ENCODE measurements around the gene JAK3.

Gene JAK3

DNA sequence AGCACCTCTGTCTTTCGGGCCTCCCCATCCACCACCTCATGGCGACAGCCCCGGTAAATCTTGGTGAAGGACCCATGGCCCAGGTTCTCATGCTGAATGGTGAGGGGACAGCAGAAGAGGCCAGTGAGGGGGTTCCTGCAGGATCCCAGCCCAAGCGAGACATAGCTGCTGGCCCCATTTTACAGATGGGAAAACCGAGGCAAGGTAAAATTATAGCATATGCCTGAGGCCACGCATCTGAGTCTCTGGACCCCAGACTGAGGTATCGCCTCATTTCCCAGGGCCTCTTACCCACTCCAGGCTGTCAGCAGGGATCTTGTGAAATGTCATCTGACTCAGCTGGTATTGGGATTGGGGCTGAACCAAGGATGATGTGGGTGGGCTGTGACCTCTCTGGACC is 9.8 kb downstream of the JAK3 start:
- DNase-seq: no peak

DNA sequence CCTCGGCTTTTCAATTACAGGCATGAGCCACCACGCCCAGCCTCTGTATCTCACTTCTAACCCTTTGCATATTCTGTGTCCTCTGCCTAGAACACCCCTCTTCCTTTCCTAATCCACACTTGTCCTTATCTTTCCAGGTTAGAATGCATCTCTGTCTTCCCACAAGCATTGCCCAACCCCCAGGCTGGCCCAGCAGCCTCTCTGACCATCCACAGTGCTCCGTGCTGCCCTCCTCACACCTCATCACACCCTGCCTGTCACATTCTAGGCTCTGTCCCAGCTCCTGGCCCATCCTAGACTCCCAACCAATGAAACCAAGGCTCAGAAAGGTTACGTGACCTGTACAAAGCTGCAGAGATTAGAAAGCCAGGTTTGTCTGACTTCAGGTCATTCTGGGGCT is 11.3 kb downstream of the JAK3 start:
- DNase-seq: no peak

DNA sequence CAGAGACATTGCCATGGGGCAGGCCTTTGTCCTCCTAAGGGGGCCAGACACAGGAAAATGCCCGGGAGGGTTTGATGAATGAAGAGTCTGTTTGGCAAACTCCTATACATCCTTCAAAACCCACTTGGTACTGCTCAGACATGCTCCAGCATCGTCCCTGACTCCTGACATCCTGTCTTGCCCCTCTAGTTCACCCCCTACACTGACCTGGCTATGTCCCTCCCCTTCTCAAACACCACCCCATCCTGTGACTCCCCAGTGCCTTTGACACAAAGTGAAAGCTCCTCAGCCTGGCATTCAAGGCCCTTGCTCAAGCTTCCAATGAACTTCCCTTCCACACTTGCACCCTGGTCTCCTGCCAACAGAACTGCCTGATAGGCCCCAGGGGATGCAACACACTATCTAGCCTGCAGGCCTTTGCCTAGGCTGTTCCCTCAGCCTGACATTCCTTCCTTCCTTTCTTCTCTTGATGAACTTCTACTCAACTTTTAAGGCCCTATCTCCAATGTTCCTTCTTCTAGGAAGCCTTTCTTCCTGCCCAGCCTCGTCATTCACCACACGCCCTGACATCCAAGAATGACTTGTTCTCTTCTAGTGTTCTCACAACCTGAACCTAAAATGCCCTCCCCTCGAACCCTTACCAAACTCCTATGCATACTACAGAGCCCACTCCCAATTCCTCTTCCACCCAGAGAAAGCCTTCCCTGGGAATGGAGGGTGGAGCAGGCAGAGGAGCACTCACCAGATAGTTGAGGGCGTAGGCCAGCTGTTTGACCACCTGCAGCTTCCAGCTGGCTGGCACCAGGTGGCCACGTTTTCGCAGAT is 12.4 kb downstream of the JAK3 start:
- DNase-seq: no peak

DNA sequence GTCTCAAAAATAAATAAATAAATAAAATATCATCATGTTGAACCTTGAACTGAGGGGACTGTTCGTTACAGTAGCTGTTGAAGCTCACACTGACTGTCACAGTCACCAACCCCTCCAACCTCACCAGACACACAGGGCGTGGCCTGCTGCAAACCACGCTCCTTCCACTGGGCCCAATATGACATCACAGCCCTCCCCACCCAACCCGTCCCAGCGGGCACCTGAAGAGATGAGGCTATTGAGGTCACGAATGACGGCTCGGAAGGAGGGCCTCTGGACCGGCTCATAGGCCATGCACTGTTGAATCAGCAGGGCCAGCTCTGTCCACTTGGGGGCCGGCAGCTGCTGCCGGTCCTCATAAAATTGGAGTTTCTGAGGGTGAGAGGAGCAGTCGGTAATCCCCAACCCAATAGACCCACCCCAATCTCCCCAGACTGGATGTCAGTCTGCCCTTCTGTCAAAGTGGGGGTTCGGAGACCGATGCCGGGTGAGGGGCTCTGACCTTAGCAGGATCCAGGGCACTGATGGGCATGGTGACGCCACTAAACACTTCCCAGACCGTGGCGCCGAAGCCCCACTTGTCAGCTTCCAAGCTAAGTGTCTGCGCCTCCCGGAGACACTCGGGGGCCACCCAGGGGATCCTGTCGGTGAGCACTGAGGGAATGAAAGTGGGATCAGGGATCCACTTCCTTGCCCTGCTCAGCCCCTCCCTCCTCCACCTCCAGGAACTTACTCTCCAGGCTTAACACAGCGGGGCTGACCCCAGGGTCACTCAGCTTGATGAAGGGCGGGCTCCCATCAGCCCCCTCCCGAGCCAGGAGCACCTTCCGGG is 13.2 kb downstream of the JAK3 start:
- peak; percentile 37 for DNase-seq

DNA sequence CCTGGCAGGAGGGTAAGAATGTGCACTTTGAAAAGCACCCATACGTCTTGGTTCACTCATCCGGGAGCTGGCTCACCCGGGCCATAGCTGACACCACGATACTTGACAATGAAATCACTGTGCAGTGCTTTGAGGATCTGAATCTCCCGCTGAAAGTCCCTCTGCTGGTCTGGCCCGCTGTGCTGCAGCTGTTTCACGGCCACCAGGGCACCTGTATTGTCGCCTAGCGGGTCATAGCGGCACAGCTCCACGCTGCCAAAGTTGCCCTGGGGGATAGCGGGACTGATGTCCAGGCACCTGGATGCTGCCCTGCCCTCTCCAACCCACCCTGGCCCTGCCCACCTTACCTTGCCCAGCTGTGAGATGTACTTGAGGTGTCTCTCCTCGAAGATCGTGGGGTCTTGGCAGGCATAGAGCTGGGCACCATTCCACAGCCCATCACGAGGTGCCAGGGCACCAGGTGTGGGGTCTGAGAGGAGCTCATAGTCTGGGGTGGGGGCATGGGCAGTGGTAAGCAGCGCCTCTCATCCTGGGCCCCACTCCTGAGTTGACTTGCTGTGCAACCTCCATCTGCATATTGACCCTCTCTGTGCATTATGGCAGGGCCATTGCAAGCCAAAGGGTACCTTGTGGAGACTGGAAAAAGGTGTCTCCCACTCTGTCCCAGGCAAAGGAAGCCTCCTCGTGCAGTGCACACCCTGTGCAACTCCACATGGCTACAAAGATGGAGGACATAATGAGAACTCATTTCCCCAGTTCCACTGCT is 15.2 kb downstream of the JAK3 start:
- no peak for DNase-seq

DNA sequence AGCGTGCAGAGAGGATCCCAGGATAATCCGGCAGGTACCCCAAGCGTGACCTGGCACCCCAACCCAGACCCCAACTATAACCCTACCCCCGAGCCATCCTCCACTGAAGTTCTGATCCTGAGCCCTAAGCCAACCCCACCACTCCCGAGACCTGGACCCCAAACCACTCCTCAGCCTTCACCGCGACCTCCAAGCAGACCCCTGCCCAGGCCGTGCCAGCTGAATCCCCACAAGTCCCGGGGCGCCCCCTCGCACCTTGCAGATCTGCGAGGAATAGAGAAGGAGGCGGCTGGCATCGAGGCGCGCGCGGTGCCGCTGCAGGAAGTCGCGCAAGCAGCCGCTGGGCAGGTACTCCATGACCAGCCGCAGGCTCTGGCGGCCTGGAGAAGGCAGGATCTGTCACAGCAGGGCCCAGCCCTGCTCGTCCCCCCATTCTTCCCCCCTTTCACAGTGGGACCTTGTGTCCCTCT is 16.3 kb downstream of the JAK3 start:
- no peak for DNase-seq

DNA sequence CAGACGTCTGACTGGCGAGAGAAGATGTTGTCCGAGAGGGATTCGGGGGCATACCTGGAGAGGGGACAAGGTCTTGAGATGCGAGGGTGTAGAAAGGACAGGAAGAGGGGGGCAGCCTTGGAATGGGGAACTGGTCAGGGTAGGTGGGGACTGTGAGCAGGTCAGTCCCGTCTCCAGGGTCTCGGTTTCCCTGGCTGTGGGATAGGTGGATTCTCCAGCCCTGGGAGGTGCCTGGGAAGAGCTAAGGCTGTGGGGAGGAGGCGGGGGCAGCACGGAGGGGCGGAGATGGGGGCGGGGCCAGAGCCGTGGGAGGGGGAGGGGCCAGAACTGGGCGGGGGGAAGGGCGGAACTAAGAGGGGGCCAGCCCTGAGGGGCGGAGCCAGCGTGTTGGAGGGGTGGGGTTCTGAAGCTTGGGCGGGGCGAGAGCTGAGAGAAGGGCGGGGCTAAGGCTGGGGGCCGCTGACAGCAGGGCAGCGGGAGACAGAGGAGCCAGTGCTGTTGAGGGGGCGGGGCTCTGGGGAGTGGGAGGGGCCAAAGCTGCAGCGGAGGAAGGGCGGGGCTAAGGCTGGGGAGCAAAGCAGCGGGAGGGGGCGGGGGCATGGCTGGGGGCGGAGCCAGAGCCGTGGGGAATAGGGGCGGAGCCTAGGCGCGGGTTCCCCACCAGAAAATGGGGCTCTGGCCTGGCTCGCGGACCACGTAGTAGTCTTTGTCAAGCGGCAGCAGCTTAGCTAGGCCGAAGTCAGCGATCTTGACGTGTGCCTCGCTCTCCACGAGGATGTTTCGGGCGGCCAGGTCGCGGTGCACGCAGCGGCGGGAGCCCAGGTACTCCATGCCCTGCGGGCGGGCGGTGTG is 17.0 kb downstream of the JAK3 start:
- peak; percentile 58 for DNase-seq

DNA sequence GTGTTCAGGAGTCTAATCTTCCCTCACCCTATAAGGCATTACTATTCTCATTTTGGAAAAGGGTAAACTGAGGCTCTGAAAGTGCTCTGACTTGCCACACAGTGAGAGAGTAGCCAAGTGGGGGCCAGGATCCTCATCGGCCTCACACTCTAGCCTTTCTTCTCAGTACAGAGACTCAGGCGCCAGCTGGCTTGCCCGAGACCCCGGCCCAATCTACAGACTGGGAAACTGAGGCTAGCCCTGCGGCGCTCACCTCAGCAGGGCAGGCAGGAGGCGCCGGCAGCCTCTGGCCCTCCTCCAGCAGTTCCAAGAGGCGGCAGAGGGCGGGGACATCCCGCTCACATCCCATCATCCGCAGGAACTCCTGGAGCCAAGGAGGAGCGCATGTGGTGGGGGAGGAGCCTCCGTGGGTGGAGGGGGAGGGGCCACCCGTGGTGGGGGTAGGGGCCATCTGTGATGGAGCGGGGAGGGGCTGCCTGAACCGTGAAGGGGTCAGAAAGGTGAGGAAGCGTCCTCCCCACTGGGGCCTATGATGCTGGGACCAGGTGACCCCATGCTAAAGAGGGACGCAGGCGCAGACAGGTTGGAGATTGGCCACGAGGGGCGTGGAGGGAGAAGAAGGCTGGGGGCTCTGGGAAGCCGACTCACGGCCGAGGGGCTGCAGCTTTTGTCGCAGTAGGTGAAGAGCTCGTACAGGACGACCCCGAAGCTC is 17.8 kb downstream of the JAK3 start:
- DNase-seq: no peak

DNA sequence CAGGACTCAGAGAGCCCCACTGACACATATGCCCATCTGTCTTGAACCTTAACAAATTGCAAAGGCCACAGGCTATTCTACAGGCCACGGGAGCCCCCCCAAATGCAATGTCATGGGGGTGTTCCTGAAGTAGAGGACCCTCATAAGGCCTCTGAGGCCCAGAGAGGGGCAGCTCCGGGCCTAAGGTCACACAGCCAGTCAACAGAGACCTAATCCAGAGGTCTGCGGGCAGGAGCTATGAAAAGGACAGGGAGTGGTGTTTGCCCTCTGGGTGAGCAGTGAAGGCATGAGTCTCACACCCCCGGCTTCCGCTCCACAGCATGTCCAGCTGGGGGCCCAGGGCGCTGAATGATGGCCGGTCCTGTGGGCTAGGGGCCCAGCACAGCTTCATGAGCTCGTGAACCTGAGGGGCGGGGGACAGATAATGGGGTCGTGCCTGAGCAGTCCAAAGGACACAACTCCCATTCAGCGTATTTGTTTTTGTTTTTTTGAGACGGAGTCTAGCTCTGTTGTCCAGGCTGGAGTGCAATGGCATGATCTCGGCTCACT is 21.2 kb downstream of the JAK3 start:
- no peak for DNase-seq

DNA sequence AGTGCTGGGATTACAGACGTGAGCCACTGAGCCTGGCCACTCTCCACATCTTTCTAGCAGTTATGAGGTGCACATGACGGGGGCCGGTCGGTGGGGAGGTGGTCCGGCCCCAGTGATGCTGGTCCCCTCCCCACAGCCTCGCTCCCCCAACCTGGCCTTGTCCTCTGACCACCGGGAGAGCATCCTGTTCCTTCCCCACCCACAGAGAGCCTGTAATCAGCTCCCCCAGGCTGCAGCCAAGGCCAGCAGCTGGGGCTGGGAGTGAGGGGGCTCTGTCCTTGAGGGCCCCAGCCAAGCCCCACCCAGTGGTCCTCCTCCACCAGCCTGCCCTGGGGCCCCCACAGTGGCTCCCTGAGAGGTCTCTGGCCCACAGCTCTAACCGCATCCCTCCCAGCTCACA is 23.4 kb downstream of the JAK3 start:
- DNase-seq: no peak

DNA sequence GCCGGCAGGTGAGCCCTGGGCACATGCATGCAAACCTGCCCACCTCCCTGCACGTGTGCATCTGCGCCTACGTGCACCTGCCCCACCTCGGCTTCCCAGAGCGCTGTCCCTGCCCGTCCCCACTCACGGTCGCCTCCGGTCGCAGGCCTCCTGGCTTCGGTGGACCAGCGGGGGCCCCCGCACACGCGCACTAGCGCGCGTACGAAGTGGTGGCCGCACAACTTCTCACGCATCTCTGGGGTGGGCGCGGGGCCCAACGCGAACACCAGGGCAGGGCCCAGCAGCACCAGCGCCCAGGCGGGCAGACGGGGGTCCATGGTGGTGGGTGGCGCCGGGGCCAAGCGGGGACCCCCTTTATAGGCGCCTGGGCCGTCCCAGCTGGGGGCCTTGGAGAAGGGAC is 26.6 kb downstream of the JAK3 start, which contains the start of gene INSL3:
TSS of gene INSL3 (minus strand) at position 330 of the 400 bp plus-strand sequence. CDS start at position 317, 13 bp downstream.
- DNase-seq: no peak

DNA sequence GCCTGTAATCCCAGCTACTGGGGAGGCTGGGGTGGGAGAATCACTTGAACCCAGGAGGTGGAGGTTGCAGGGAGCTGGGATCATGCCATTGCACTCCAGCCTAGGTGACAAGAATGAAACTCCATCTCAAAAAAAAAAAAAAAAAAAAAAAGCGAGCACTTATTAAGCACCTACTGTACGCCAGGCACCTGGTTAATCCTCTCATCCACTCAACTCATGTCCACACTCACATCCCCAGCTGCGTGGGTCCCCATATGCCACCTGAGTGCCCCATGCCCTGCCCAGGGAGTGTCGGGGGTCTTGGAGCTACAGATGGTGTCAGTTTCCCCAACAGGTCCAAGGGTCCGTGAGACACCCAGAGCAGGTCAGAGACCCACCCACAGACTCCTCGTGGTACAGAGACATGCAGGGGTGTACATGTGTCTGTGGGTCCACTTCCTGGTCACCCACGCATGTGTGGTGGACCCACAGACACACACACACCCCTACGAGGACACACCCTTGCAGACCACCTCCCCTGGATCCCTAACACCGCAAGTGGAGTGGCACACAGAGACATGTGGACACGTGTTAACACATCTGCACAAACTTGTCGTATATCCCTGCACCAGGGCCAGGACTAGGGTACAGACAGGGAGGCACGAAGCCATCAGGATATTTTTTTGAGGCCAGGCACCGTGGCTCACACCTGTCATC is 30.0 kb downstream of the JAK3 start:
- DNase-seq: no peak

DNA sequence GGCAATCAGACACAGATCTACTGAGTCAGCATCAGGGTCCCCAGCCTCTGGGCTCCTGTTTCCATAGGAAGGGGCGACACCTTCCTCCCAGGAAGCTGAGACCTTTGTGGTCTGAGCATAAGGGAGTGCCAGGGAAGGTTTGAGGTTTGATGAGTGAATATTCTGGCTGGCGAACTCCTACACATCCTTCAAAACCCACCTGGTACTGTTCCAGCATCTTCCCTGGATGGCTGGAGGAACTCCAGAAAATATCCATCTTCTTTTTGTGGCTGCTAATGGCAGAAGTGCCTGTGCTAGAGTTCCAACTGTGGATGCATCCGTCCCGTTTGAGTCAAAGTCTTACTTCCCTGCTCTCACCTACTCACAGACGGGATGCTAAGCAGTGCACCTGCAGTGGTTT is 35.7 kb downstream of the JAK3 start:
- DNase-seq: no peak

DNA sequence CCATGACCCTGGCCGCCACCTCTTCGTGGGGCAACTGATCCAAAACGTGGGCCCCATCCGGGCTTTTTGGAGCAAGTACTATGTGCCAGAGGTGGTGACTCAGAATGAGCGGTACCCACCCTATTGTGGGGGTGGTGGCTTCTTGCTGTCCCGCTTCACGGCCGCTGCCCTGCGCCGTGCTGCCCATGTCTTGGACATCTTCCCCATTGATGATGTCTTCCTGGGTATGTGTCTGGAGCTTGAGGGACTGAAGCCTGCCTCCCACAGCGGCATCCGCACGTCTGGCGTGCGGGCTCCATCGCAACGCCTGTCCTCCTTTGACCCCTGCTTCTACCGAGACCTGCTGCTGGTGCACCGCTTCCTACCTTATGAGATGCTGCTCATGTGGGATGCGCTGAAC is 36.1 kb downstream of the JAK3 start:
- no peak for DNase-seq

DNA sequence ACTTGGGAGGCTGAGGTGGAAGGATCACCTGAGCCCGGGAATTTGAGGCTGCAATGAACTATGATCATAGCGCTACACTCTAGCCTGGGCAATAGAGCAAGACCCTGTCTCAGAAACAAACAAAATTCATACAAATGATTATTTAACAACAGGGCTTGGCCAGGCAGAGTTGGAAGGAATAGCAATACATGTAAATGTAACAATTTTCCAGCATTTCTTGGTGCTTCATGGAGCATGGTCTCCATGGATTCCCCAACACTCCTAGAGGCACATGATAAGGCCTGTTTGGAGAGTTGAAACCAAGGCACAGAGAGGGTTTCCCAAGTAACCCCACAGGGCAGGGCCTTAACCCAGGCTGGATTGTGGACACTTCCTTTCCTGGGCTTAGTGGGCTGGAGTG is 36.7 kb downstream of the JAK3 start:
- DNase-seq: no peak

DNA sequence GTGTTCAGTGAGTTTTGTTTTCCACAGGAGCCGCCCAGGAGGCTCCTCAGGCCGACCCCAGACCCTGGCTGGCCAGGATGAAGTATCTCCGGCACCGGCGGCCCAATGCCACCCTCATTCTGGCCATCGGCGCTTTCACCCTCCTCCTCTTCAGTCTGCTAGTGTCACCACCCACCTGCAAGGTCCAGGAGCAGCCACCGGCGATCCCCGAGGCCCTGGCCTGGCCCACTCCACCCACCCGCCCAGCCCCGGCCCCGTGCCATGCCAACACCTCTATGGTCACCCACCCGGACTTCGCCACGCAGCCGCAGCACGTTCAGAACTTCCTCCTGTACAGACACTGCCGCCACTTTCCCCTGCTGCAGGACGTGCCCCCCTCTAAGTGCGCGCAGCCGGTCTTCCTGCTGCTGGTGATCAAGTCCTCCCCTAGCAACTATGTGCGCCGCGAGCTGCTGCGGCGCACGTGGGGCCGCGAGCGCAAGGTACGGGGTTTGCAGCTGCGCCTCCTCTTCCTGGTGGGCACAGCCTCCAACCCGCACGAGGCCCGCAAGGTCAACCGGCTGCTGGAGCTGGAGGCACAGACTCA is 40.0 kb downstream of the JAK3 start:
- DNase-seq: peak; percentile 18

DNA sequence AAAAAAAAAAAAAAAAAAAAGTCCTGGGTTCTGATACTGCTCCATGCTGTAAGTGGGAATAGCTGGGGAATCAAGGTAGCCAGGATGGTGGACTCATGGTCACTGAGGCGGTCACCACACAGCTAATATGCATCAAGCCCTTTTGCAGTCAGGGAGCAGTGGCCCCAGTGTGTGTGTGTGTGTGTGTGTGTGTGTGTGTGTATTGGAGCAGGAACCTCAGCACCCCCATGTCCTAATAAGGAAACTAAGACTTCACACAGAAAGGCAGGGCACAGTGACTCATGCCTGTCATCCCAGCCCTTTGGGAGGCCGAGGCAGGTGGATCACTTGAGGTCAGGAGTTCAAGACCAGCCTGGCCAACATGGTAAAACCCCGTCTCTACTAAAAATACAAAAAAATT is 40.8 kb downstream of the JAK3 start:
- peak; percentile 21 for DNase-seq

DNA sequence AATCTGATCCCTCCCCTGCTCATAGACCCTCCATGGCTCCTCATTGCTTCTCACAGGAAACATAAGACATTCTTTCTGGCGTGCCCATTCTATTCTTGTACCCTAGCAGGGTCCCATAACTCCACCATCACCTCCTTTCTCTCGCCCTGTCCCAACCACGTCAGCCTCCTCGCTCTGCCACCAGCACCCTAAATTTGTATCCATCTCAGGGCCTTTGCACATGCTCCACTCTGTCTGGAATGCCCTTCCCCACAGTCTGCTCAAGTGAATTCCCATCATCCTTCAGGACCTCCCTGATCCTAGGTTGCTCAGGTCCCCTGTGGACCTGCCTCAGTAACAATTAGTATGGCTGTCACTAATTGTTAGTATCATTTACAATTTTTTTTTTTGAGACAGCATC is 42.4 kb downstream of the JAK3 start:
- DNase-seq: no peak

DNA sequence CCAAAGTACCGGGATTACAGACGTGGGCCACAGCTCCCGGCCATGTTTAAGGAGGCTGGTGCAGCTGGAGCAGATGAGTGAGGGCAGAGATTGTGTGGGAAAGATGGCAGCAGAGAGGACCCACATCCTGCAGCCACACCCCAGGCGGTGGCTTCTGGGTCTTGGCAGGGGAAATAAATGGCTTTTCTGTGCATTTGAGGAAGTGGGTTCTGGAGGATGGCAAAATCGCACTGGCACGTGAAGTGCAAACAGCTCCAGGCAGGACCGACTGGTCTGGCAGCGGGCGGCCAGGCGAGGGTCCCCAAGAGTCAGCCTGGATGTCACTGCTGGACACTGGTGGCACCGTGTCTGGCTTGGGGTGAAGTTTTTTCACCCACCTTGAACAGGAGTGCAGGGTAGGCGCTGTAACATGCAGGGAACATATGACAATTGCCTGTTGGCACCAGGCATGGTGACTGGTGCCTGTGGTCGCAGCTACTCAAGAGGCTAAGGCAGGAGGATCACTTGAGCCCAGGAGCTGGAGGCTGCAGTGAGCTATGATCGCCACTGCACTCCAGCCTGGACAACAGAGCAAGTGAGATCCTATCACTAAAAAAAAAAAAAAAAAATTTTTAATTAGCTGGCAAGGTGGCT is 44.4 kb downstream of the JAK3 start:
- DNase-seq: peak; percentile 48
